NOMO-1 (cell line): Measurements from ENCODE around the gene ZNG1F.
"Not testable (repeated sequence)": the region's sequence is repeated elsewhere in the genome, so short reads cannot be mapped to it uniquely, and the experiment has no call there.

Experiments used
- DNase-seq, 2 experiments: peaks; one replicate each; lab custom pipeline; 2025; ENCODE audit not compliant: unreplicated experiment in 2 of 2; lab: John Stamatoyannopoulos, UW

Gene ZNG1F

DNA sequence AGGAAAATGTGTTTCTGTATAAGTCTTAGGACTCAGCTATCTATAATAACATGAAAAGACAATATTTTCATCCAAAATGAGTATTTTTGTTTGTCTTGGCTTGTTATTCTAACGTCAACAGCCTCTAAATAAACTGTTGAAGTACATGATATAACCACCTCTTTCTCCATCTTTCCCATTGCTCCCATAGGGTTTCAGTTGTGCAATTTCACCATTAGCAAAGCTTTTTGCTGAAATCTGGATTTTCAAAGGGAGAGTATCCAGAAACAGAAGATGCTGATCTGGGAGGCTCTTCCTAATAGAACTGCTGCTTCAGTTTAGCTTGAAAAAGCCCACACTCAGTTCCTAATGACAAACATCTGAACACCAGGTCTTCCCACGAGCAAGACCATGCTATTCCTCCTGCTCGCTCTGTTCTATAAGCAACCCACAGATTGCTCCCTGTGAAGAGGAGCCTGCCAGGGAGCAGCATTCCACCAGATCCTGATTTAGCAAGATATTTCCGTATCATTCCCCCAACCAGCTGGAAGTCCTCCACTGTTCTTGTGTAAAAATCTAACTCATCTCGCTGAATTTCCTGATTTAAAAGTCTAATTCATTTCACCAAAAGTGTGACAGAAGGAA, 101.8 kb downstream of the ZNG1F start:
- not testable (repeated sequence) for DNase-seq

DNA sequence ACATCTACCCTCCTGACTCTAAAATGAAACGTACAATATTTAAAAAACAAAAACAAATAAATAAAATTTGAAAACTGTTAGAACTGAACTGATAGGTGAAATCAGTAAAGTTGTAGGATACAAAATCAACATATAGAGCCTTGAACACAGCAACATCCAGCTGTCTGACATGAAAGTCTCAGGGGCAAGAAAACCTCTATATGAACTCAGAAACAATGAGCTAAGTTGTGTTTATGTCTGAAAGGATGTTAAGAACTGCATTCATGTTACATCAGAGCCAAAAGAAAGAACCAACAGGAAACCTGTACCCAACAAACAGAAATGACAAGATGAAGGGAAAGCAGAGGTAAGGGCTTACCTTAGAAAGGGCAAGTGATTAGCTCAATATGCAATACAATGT, 102.4 kb downstream of the ZNG1F start:
- not testable (repeated sequence) for DNase-seq

- DNase-seq = not testable (repeated sequence)
Measured at GRCh38 chr9:41086215-41086614, 102.9 kb downstream of the ZNG1F start.

DNA sequence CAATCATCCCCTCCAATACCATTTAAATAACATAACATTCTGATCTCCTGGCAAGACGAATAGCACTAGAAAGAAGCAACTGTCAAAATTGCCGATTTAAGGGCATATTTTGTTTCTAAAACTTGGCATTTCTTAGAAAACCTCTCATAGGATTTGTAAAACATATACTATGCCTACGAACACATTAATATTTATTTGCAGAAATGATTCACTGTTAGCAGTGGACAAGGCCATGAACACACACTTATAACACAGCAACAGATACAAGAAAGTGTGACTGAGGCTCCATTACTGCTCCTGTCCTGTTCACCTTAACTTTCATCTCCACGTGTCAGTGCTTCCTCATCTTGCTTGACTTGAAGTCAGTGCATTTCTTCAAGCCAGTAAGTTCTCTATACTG, 106.8 kb downstream of the ZNG1F start:
- DNase-seq = not testable (repeated sequence)
